C4-2B (cell line): ENCODE results near the gene ESRRG.

Experiments used
- ZFX ChIP-seq: fragments of 450-650 bp; IDR thresholded peaks from 2 replicates; pipeline ENCODE4 v1.6.1; 2017
- TF ChIP-seq, protein P1 (sequence below): fragments of 450-650 bp; conservative IDR thresholded peaks from 2 replicates; pipeline ENCODE4 v1.5.1; 2017; ENCODE audit warnings: mild to moderate bottlenecking

DNA sequence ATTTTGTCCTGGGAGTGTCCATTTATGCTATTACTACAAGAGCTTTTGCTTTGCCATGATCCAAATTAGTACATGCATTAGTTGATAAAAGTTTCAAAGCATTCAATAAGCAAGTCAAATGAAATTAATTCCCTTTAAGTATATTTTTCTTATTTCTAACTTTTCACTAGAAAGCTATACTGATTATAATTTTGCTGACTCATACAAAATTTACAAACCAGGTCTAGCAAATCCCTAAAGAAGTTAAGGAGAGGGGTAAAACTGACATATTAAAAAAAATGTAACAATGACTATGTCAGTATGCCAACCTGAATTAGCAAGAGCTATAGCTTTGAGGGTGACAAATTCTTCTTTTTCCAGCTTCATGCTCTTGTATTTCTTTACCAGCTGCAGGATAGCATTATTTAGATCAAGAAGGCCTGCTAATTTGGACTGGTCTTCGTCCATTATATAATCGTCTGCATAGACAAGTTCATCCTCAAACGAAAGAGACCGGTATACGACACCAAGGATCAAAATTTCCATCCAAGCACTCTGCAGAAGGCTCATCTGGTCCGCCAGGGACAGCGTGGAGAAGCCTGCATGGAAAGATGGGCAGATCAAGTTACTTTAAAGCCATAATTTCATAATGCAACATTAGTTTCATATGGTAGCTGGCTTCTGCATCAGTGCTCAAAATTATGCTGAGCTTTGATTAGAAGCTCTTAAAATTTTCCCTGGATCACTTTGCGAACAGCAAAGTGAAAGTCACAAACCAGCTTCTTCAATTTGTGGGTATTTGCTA, 204.2 kb downstream of the ESRRG start:
- TF ChIP-seq, protein P1, sequence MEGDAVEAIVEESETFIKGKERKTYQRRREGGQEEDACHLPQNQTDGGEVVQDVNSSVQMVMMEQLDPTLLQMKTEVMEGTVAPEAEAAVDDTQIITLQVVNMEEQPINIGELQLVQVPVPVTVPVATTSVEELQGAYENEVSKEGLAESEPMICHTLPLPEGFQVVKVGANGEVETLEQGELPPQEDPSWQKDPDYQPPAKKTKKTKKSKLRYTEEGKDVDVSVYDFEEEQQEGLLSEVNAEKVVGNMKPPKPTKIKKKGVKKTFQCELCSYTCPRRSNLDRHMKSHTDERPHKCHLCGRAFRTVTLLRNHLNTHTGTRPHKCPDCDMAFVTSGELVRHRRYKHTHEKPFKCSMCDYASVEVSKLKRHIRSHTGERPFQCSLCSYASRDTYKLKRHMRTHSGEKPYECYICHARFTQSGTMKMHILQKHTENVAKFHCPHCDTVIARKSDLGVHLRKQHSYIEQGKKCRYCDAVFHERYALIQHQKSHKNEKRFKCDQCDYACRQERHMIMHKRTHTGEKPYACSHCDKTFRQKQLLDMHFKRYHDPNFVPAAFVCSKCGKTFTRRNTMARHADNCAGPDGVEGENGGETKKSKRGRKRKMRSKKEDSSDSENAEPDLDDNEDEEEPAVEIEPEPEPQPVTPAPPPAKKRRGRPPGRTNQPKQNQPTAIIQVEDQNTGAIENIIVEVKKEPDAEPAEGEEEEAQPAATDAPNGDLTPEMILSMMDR: no peak
- no peak for TF ChIP-seq ZFX
